Panc1 (cell line): Measurements from ENCODE around the gene PRSS50.

Experiments
- CTCF ChIP-seq: fragments of 450-650 bp; IDR thresholded peaks from 2 replicates; pipeline ENCODE4 v1.5.1; 2017; ENCODE audit warnings: mild to moderate bottlenecking
- POLR2AphosphoS5 ChIP-seq: IDR thresholded peaks from 2 replicates; pipeline ENCODE4 v1.6.1; 2012; ENCODE audit warnings: mild to moderate bottlenecking, low read depth, low read length, moderate library complexity
- REST ChIP-seq, 2 experiments: IDR thresholded peaks; 2 replicates each; pipeline ENCODE4 v1.6.1; 2011 to 2012; ENCODE audit warnings: low read depth in 2 of 2, control low read depth in 1 of 2, low read length in 1 of 2, mild to moderate bottlenecking in 1 of 2, moderate library complexity in 1 of 2; ENCODE audit not compliant: insufficient read depth in 1 of 2
- TCF7L2 ChIP-seq: IDR thresholded peaks from 2 replicates; pipeline ENCODE4 v1.6.1; 2011; ENCODE audit warnings: mild to moderate bottlenecking, low read depth, low read length, inconsistent platforms

DNA sequence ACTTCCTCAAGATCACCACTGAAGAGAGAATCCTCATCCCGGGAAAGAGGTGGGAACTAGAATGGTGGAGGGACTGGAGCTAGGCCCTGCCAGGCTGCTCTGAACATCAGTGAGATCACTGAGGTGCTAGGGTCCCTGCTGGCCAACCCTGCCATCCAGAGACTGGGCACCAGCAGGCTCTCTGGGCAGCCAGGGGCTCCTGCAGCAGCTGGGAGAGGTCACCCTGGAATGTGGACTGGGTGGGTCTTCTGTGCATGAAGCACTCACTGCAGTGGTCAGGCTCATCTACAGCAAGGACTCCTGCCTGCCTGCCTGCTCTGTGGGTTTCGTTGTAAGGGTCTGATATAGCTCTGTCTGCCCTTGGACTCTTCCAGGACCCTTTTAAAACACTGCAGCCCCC, 49.1 kb downstream of the PRSS50 start:
- TF ChIP-seq CTCF (no peak), POLR2AphosphoS5 (no peak), REST (IDR thresholded peaks at IDR 0.05; ENCODE audit: insufficient read depth in 1 of 2, low read depth in 2 of 2, low read length in 1 of 2) (no peak), TCF7L2 (no peak)
